Colon (tissue), 2 donors: Measurements from ENCODE around the gene EPN2.

Experiments
- FAIRE-seq: peaks from 2 replicates; lab custom pipeline; 2012; peaks lifted over from hg19 to GRCh38; lab: Jason Lieb, UNC
- donor health status: control.
- donor health status: control.

Gene EPN2

DNA sequence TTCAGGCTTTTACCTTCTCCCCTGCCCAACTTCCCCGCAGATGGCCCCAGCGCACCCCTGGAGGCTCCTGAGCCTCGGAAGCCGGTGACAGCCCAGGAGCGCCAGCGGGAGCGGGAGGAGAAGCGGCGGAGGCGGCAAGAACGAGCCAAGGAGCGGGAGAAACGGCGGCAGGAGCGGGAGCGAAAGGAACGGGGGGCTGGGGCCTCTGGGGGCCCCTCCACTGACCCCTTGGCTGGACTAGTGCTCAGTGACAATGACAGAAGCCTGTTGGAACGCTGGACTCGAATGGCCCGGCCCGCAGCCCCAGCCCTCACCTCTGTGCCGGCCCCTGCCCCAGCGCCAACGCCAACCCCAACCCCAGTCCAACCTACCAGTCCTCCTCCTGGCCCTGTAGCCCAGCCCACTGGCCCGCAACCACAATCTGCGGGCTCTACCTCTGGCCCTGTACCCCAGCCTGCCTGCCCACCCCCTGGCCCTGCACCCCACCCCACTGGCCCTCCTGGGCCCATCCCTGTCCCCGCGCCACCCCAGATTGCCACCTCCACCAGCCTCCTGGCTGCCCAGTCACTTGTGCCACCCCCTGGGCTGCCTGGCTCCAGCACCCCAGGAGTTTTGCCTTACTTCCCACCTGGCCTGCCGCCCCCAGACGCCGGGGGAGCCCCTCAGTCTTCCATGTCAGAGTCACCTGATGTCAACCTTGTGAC is 144.7 kb downstream of the EPN2 start:
- no peak for FAIRE-seq

GRCh38 chr17:19382531-19383444 is 145.6 kb downstream of the EPN2 start:
- FAIRE-seq, result no peak

GRCh38 chr17:19383681-19384470 is 146.7 kb downstream of the EPN2 start:
- no peak for FAIRE-seq

- FAIRE-seq, result no peak
Observed at GRCh38 chr17:19384723-19385391, 147.7 kb downstream of the EPN2 start.

- no peak for FAIRE-seq
Observed at GRCh38 chr17:19385521-19385983, 148.4 kb downstream of the EPN2 start.
